Measurements from ENCODE around the gene LBHD2.

- TF ChIP-seq EZH2 (IDR thresholded peaks at IDR 0.05; ENCODE audit: insufficient read depth, low read length), result no peak
- TF ChIP-seq, protein P1, sequence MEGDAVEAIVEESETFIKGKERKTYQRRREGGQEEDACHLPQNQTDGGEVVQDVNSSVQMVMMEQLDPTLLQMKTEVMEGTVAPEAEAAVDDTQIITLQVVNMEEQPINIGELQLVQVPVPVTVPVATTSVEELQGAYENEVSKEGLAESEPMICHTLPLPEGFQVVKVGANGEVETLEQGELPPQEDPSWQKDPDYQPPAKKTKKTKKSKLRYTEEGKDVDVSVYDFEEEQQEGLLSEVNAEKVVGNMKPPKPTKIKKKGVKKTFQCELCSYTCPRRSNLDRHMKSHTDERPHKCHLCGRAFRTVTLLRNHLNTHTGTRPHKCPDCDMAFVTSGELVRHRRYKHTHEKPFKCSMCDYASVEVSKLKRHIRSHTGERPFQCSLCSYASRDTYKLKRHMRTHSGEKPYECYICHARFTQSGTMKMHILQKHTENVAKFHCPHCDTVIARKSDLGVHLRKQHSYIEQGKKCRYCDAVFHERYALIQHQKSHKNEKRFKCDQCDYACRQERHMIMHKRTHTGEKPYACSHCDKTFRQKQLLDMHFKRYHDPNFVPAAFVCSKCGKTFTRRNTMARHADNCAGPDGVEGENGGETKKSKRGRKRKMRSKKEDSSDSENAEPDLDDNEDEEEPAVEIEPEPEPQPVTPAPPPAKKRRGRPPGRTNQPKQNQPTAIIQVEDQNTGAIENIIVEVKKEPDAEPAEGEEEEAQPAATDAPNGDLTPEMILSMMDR (IDR thresholded peaks at IDR 0.05; ENCODE audit: insufficient read depth, low read depth, low read length), result no peak
Measured at GRCh38 chr14:103115845-103116572, 32.0 kb downstream of the LBHD2 start.

All from astrocyte (in vitro differentiated cells and primary cell).